Activated naive CD8-positive, alpha-beta T cell treated with anti-CD3 and anti-CD28 coated beads, Interleukin-2, amount 50 U/mL, for 16 hours (primary cell): ENCODE data around the gene SMAD7.

Experiments used
- DNase-seq: peaks from one replicate; pipeline ENCODE4 v3.0.0-alpha.2; 2020; ENCODE audit warnings: low read depth, low spot score

SMAD7 gene

GRCh38 chr18:48944634-48945033, 6.1 kb downstream of the SMAD7 start:
- no peak for DNase-seq

GRCh38 chr18:48943736-48944527, 6.8 kb downstream of the SMAD7 start:
- no peak for DNase-seq

GRCh38 chr18:48943333-48943732, 7.4 kb downstream of the SMAD7 start:
- DNase-seq: no peak

GRCh38 chr18:48942554-48943261, 8.1 kb downstream of the SMAD7 start:
- DNase-seq: no peak

GRCh38 chr18:48942086-48942485, 8.7 kb downstream of the SMAD7 start:
- no peak for DNase-seq

GRCh38 chr18:48941672-48942071, 9.1 kb downstream of the SMAD7 start:
- DNase-seq: no peak

- DNase-seq: peak; percentile 49
These were observed 9.7 kb downstream of the SMAD7 start for GRCh38 chr18:48940854-48941611.

- no peak for DNase-seq
These were observed 11.3 kb downstream of the SMAD7 start for GRCh38 chr18:48939205-48940097.

GRCh38 chr18:48938827-48939204, 11.9 kb downstream of the SMAD7 start:
- DNase-seq: no peak

- DNase-seq: no peak
These were observed 12.7 kb downstream of the SMAD7 start for GRCh38 chr18:48937869-48938750.

GRCh38 chr18:48935433-48935774, 15.4 kb downstream of the SMAD7 start:
- no peak for DNase-seq

GRCh38 chr18:48934723-48935432, 15.9 kb downstream of the SMAD7 start:
- DNase-seq: no peak

GRCh38 chr18:48934415-48934722, 16.4 kb downstream of the SMAD7 start:
- no peak for DNase-seq

GRCh38 chr18:48933578-48934414, 17.0 kb downstream of the SMAD7 start:
- DNase-seq: no peak

GRCh38 chr18:48932822-48933510, 17.8 kb downstream of the SMAD7 start:
- no peak for DNase-seq

GRCh38 chr18:48932462-48932818, 18.3 kb downstream of the SMAD7 start:
- no peak for DNase-seq

GRCh38 chr18:48931680-48932461, 18.9 kb downstream of the SMAD7 start:
- DNase-seq: no peak

- no peak for DNase-seq
These were observed 19.8 kb downstream of the SMAD7 start for GRCh38 chr18:48930926-48931325.
